Embryonic facial prominence (tissue), 1 donor: ENCODE results near the gene CCDC149.
"Not testable (repeated sequence)": the region's sequence is repeated elsewhere in the genome, so short reads cannot be mapped to it uniquely, and the experiment has no call there.

Experiments used
- DNase-seq: peaks from one replicate; pipeline ENCODE4 v3.0.0-alpha.2; 2016; ENCODE audit errors: extremely low spot score

Gene CCDC149

GRCh38 chr4:24917076-24917856, 4.4 kb upstream of the CCDC149 start:
- no peak for DNase-seq

- no peak for DNase-seq
These were observed 2.5 kb upstream of the CCDC149 start for GRCh38 chr4:24915121-24915922.

- DNase-seq, result no peak
These were observed 1.6 kb upstream of the CCDC149 start for GRCh38 chr4:24914460-24914859.

GRCh38 chr4:24913119-24913485, 260 bp upstream of the CCDC149 start:
- DNase-seq, result no peak

GRCh38 chr4:24910499-24910898, 2.3 kb downstream of the CCDC149 start:
- DNase-seq, result no peak

- DNase-seq, result not testable (repeated sequence)
These were observed 3.2 kb downstream of the CCDC149 start for GRCh38 chr4:24909606-24910005.

- no peak for DNase-seq
These were observed 15.2 kb downstream of the CCDC149 start for GRCh38 chr4:24897639-24898038.

- no peak for DNase-seq
These were observed 15.9 kb downstream of the CCDC149 start for GRCh38 chr4:24896977-24897376.

- no peak for DNase-seq
These were observed 16.8 kb downstream of the CCDC149 start for GRCh38 chr4:24896056-24896455.

GRCh38 chr4:24895461-24895860, 17.4 kb downstream of the CCDC149 start:
- DNase-seq, result no peak

GRCh38 chr4:24894846-24895245, 18.0 kb downstream of the CCDC149 start:
- DNase-seq, result no peak

GRCh38 chr4:24894243-24894642, 18.6 kb downstream of the CCDC149 start:
- no peak for DNase-seq

GRCh38 chr4:24892778-24893177, 20.1 kb downstream of the CCDC149 start:
- no peak for DNase-seq

- no peak for DNase-seq
These were observed 20.6 kb downstream of the CCDC149 start for GRCh38 chr4:24892278-24892677.

- DNase-seq, result no peak
These were observed 22.2 kb downstream of the CCDC149 start for GRCh38 chr4:24890561-24891126.

GRCh38 chr4:24889991-24890390, 22.9 kb downstream of the CCDC149 start:
- DNase-seq, result no peak

GRCh38 chr4:24888475-24889344, 24.1 kb downstream of the CCDC149 start:
- no peak for DNase-seq

GRCh38 chr4:24887881-24888430, 24.9 kb downstream of the CCDC149 start:
- DNase-seq, result no peak

- DNase-seq, result no peak
These were observed 26.2 kb downstream of the CCDC149 start for GRCh38 chr4:24886596-24886995.

GRCh38 chr4:24885342-24885741, 27.5 kb downstream of the CCDC149 start:
- DNase-seq, result no peak

- no peak for DNase-seq
These were observed 27.9 kb downstream of the CCDC149 start for GRCh38 chr4:24884902-24885301.
